Measurements from ENCODE around the gene CD207.

The CD207 gene

GRCh38 chr2:70793450-70793849 lies 42.2 kb downstream of the CD207 start:
- no peak for DNase-seq (ENCODE audit: low read depth)

- no peak for DNase-seq (ENCODE audit: low read depth)
Measured at GRCh38 chr2:70790136-70790828, 45.3 kb downstream of the CD207 start, which contains the start of gene FIGLA. FIGLA (minus strand) TSS chr2:70790643; CDS start chr2:70790638, 5 bp downstream.

GRCh38 chr2:70789304-70790135 lies 46.1 kb downstream of the CD207 start:
- peak; percentile 5 for DNase-seq (ENCODE audit: low read depth)

- no peak for DNase-seq (ENCODE audit: low read depth)
Measured at GRCh38 chr2:70785137-70785911, 50.3 kb downstream of the CD207 start.

- DNase-seq (ENCODE audit: low read depth): no peak
Measured at GRCh38 chr2:70784320-70784719, 51.3 kb downstream of the CD207 start.
